GM21390 (cell line): ENCODE measurements around the gene PSORS1C1.

Source experiments
- ATAC-seq: cut with Tn5 transposase; IDR thresholded peaks from one replicate; pipeline ENCODE4 v1.9.1; 2021; ENCODE audit not compliant: unreplicated experiment

PSORS1C1 gene

GRCh38 chr6:31125586-31126363 lies 11.2 kb downstream of the PSORS1C1 start:
- ATAC-seq: no peak

GRCh38 chr6:31126396-31127175 lies 12.0 kb downstream of the PSORS1C1 start:
- ATAC-seq: no peak

- ATAC-seq: no peak
Measured at GRCh38 chr6:31128093-31128676, 13.6 kb downstream of the PSORS1C1 start.

GRCh38 chr6:31129130-31129529 lies 14.5 kb downstream of the PSORS1C1 start:
- ATAC-seq: no peak

GRCh38 chr6:31130751-31131150 lies 16.2 kb downstream of the PSORS1C1 start:
- ATAC-seq: no peak

GRCh38 chr6:31131595-31131994 lies 17.0 kb downstream of the PSORS1C1 start:
- no peak for ATAC-seq

- ATAC-seq: no peak
Measured at GRCh38 chr6:31132806-31133205, 18.2 kb downstream of the PSORS1C1 start.

GRCh38 chr6:31135710-31136109 lies 21.1 kb downstream of the PSORS1C1 start:
- ATAC-seq: no peak

- no peak for ATAC-seq
Measured at GRCh38 chr6:31138982-31139381, 24.4 kb downstream of the PSORS1C1 start, which contains the start of gene PSORS1C2. PSORS1C2 (minus strand) TSS chr6:31139066; CDS start chr6:31139026, 40 bp downstream.

- ATAC-seq: no peak
Measured at GRCh38 chr6:31139599-31139998, 25.0 kb downstream of the PSORS1C1 start.

- ATAC-seq: no peak
Measured at GRCh38 chr6:31140643-31141042, 26.0 kb downstream of the PSORS1C1 start.

GRCh38 chr6:31142361-31142761 lies 27.8 kb downstream of the PSORS1C1 start:
- ATAC-seq: no peak

- no peak for ATAC-seq
Measured at GRCh38 chr6:31143148-31143547, 28.5 kb downstream of the PSORS1C1 start.

GRCh38 chr6:31144296-31144969 lies 29.8 kb downstream of the PSORS1C1 start:
- ATAC-seq: no peak

- no peak for ATAC-seq
Measured at GRCh38 chr6:31144970-31145340, 30.4 kb downstream of the PSORS1C1 start.

- ATAC-seq: no peak
Measured at GRCh38 chr6:31145386-31145785, 30.8 kb downstream of the PSORS1C1 start.

- ATAC-seq: no peak
Measured at GRCh38 chr6:31149827-31150447, 35.3 kb downstream of the PSORS1C1 start.

- no peak for ATAC-seq
Measured at GRCh38 chr6:31152781-31153180, 38.2 kb downstream of the PSORS1C1 start.

GRCh38 chr6:31154436-31154835 lies 39.8 kb downstream of the PSORS1C1 start:
- ATAC-seq: no peak

- ATAC-seq: no peak
Measured at GRCh38 chr6:31156641-31157040, 42.0 kb downstream of the PSORS1C1 start.
